ENCODE results near the gene PTCHD1. TPM values are rescaled to one million over a fixed set of nuclear protein-coding genes. Genes with fewer than 3 reads are reported as not detected.

PTCHD1 gene
- total RNA-seq, 1 experiment from 2014 or later, result not detected

DNA sequence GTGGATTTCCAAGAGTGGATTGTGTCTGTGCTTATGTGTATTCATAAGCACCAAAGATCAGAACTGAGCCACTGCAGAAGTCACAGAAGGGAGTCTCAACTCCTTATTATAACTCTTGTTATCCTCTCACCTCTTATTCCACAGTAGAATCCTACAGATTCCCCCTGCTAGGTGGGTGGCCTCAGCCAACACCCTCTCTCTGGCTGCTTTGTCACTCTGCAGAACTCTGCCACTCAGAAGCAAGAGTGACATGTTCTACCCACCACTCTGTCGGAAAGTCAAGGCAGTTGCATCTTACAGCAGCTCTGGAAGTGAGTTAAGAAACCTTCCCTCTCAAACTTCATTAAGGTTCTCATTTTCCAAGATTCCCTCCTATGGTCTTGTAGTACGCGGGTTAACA is 41.9 kb downstream of the PTCHD1 start:
- H3K36me3 ChIP-seq (ENCODE audit: control insufficient read depth in 1 of 2, insufficient read depth in 2 of 2, low read length in 2 of 2), result no peaks in the 10 kb centered on the region
- ChIA-PET RAD21 (ENCODE audit: low non-redundant PET in 1 of 2, low total read pairs in 2 of 2, uncharacterized antibody in 2 of 2, unreplicated experiment in 2 of 2) (no interaction called here), POLR2A (no interaction called here), CTCF (no interaction called here)
- no peak overlapping the region for H3K27ac ChIP-seq (ENCODE audit: low read depth, low read length)
- no peaks in the 10 kb centered on the region for H3K79me2 ChIP-seq (ENCODE audit: insufficient read depth, low read length)
- BruUV-seq (replicated peaks), result no TSS peak
- no peak for TF ChIP-seq POLR2A (IDR thresholded peaks at IDR 0.05; ENCODE audit: borderline replicate concordance, extremely low read depth, insufficient read depth, insufficient read length)
- no peak for TF ChIP-seq EZH2 (IDR thresholded peaks at IDR 0.05)
- no peak for TF ChIP-seq JUND (IDR thresholded peaks at IDR 0.05)
- H3K9ac ChIP-seq (ENCODE audit: low read length), result no peak overlapping the region
- H3K4me1 ChIP-seq (ENCODE audit: control insufficient read depth in 1 of 2, insufficient read depth in 2 of 2, low read length in 2 of 2), result no peaks in the 10 kb centered on the region
- no peak overlapping the region for H2AFZ ChIP-seq (ENCODE audit: low read depth, low read length, poor library complexity, severe bottlenecking)
- no peak for DNase-seq (ENCODE audit: low read depth, low spot score)
- H3K9me3 ChIP-seq (ENCODE audit: control insufficient read depth in 1 of 2, insufficient read depth in 1 of 2, low read depth in 1 of 2, low read length in 2 of 2), result no peaks in the 10 kb centered on the region
- no peak overlapping the region for H3K4me2 ChIP-seq (ENCODE audit: low read length)
- H4K20me1 ChIP-seq (ENCODE audit: insufficient read depth), result no peaks in the 10 kb centered on the region
- H3K4me3 ChIP-seq (replicated peaks in 1 of 2; ENCODE audit: low read depth in 1 of 2, low read length in 2 of 2), result no peak overlapping the region
- H3K9me2 ChIP-seq (ENCODE audit: insufficient read depth), result no peaks in the 10 kb centered on the region
- peaks cover 6% of the 10 kb centered on the region; the same call in 1 of the 2 replicates for H3K27me3 ChIP-seq (ENCODE audit: insufficient read depth, low read length)
- no peak for ATAC-seq
- intact Hi-C loops (cut with micrococcal nuclease), result no loop called here

DNA sequence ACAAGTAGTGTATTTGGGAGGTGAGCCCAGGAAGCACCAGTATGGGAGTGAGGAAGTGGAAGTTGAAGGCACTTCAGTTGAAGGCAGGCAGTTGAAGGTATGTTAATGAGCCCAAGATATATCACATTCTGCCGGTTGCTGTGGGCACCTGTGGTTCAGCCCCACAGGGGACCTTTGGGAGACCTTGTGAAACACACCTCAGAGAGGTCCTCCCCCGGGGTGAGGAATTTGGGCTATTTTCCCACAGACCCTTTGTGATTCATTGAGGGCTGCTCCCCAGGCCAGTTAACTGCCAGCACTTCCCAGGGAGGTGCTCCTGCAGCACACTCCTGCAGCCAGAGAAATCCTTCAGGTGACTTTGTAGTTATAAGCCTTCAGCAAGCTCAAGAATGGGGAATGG is 45.9 kb downstream of the PTCHD1 start:
- Histone ChIP-seq H3K9ac (ENCODE audit: low read length) (no peak overlapping the region), H2AFZ (ENCODE audit: low read depth, low read length, poor library complexity, severe bottlenecking) (no peak overlapping the region), H3K4me2 (ENCODE audit: low read length) (no peak overlapping the region), H3K27ac (ENCODE audit: low read depth, low read length) (no peak overlapping the region), H3K36me3 (ENCODE audit: control insufficient read depth in 1 of 2, insufficient read depth in 2 of 2, low read length in 2 of 2) (no peaks in the 10 kb centered on the region), H4K20me1 (ENCODE audit: insufficient read depth) (no peaks in the 10 kb centered on the region), H3K9me3 (ENCODE audit: control insufficient read depth in 1 of 2, insufficient read depth in 1 of 2, low read depth in 1 of 2, low read length in 2 of 2) (no peaks in the 10 kb centered on the region), H3K79me2 (ENCODE audit: insufficient read depth, low read length) (no peaks in the 10 kb centered on the region), H3K9me2 (ENCODE audit: insufficient read depth) (no peaks in the 10 kb centered on the region), H3K4me3 (replicated peaks in 1 of 2; ENCODE audit: low read depth in 1 of 2, low read length in 2 of 2) (no peak overlapping the region), H3K4me1 (ENCODE audit: control insufficient read depth in 1 of 2, insufficient read depth in 2 of 2, low read length in 2 of 2) (no peaks in the 10 kb centered on the region), H3K27me3 (ENCODE audit: insufficient read depth, low read length) (no peaks in the 10 kb centered on the region)
- TF ChIP-seq ZNF274 (IDR thresholded peaks at IDR 0.05; ENCODE audit: low read depth, low read length) (no peak), ZFX (IDR thresholded peaks at IDR 0.05) (no peak), CTCF (IDR thresholded peaks at IDR 0.05 in 2 of 3, conservative IDR thresholded peaks at IDR 0.05 in 1 of 3; ENCODE audit: borderline replicate concordance in 1 of 3, insufficient read depth in 1 of 3, low read depth in 2 of 3, low read length in 2 of 3) (no peak), SIN3A (IDR thresholded peaks at IDR 0.05; ENCODE audit: low read depth) (no peak), EZH2 (IDR thresholded peaks at IDR 0.05) (no peak), JUND (IDR thresholded peaks at IDR 0.05) (no peak), SP1 (IDR thresholded peaks at IDR 0.05; ENCODE audit: low read depth) (no peak), RAD21 (IDR thresholded peaks at IDR 0.05; ENCODE audit: low read depth) (no peak), ELF1 (IDR thresholded peaks at IDR 0.05; ENCODE audit: borderline replicate concordance, low read depth) (no peak), CEBPB (IDR thresholded peaks at IDR 0.05; ENCODE audit: low read depth) (no peak), ATF3 (IDR thresholded peaks at IDR 0.05) (no peak), POLR2A (IDR thresholded peaks at IDR 0.05; ENCODE audit: borderline replicate concordance, extremely low read depth, insufficient read depth, insufficient read length) (no peak), EGR1 (IDR thresholded peaks at IDR 0.05; ENCODE audit: low read depth) (no peak), FOSL1 (IDR thresholded peaks at IDR 0.05; ENCODE audit: low read depth) (no peak)
- TF ChIP-seq, protein P1, sequence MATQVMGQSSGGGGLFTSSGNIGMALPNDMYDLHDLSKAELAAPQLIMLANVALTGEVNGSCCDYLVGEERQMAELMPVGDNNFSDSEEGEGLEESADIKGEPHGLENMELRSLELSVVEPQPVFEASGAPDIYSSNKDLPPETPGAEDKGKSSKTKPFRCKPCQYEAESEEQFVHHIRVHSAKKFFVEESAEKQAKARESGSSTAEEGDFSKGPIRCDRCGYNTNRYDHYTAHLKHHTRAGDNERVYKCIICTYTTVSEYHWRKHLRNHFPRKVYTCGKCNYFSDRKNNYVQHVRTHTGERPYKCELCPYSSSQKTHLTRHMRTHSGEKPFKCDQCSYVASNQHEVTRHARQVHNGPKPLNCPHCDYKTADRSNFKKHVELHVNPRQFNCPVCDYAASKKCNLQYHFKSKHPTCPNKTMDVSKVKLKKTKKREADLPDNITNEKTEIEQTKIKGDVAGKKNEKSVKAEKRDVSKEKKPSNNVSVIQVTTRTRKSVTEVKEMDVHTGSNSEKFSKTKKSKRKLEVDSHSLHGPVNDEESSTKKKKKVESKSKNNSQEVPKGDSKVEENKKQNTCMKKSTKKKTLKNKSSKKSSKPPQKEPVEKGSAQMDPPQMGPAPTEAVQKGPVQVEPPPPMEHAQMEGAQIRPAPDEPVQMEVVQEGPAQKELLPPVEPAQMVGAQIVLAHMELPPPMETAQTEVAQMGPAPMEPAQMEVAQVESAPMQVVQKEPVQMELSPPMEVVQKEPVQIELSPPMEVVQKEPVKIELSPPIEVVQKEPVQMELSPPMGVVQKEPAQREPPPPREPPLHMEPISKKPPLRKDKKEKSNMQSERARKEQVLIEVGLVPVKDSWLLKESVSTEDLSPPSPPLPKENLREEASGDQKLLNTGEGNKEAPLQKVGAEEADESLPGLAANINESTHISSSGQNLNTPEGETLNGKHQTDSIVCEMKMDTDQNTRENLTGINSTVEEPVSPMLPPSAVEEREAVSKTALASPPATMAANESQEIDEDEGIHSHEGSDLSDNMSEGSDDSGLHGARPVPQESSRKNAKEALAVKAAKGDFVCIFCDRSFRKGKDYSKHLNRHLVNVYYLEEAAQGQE (IDR thresholded peaks at IDR 0.05; ENCODE audit: low read depth), result no peak
- ChIA-PET RAD21 (ENCODE audit: low non-redundant PET in 1 of 2, low total read pairs in 2 of 2, uncharacterized antibody in 2 of 2, unreplicated experiment in 2 of 2) (no interaction called here), CTCF (no interaction called here), POLR2A (no interaction called here)
- DNase-seq (ENCODE audit: low read depth, low spot score) (no peak), ATAC-seq (no peak)
- intact Hi-C loops (cut with micrococcal nuclease), result no loop called here
- no TSS peak for BruUV-seq (replicated peaks)
